Mesenchymal stem cell (in vitro differentiated cells and primary cell): ENCODE results near the gene SEC16A.

Source experiments
- DNase-seq: peaks from one replicate; pipeline ENCODE4 v3.0.0-alpha.2; 2013
- H2AFZ ChIP-seq: one replicate; pipeline ENCODE4 v1.6.1; 2013; ENCODE audit warnings: low read depth, mild to moderate bottlenecking, control low read depth, inconsistent platforms, low read length, moderate library complexity
- H2AK5ac ChIP-seq: 2 replicates; pipeline ENCODE4 v1.6.1; 2013; ENCODE audit warnings: low read length, moderate library complexity, mild to moderate bottlenecking, inconsistent platforms; ENCODE audit not compliant: severe bottlenecking
- H2BK120ac ChIP-seq: one replicate; pipeline ENCODE4 v1.6.1; 2013; ENCODE audit warnings: low read depth, mild to moderate bottlenecking, inconsistent platforms, low read length, moderate library complexity
- H2BK12ac ChIP-seq, 2 experiments: one replicate each; pipeline ENCODE4 v1.6.1; 2013; ENCODE audit warnings: inconsistent platforms in 2 of 2, low read length in 2 of 2, mild to moderate bottlenecking in 2 of 2, moderate library complexity in 2 of 2, control low read depth in 1 of 2
- H2BK15ac ChIP-seq: one replicate; pipeline ENCODE4 v1.6.1; 2013; ENCODE audit warnings: mild to moderate bottlenecking, low read depth, inconsistent platforms; ENCODE audit not compliant: poor library complexity, severe bottlenecking
- H2BK5ac ChIP-seq: 2 replicates; pipeline ENCODE4 v1.6.1; 2013; ENCODE audit warnings: low read depth, mild to moderate bottlenecking, low read length, control low read depth, inconsistent platforms; ENCODE audit not compliant: poor library complexity, severe bottlenecking
- H3K14ac ChIP-seq, 2 experiments: one replicate each; pipeline ENCODE4 v1.6.1; 2013; ENCODE audit warnings: inconsistent platforms in 2 of 2, low read length in 2 of 2, control low read depth in 1 of 2, mild to moderate bottlenecking in 1 of 2, moderate library complexity in 1 of 2
- H3K18ac ChIP-seq, 2 experiments: one replicate each; pipeline ENCODE4 v1.6.1; 2013; ENCODE audit warnings: inconsistent platforms in 2 of 2, low read length in 2 of 2, control low read depth in 1 of 2, low read depth in 1 of 2, mild to moderate bottlenecking in 1 of 2
- H3K23ac ChIP-seq, 2 experiments: one replicate each; pipeline ENCODE4 v1.6.1; 2013; ENCODE audit warnings: inconsistent platforms in 2 of 2, low read length in 2 of 2, mild to moderate bottlenecking in 2 of 2, moderate library complexity in 2 of 2, control low read depth in 1 of 2
- H3K27ac ChIP-seq: 2 replicates; pipeline ENCODE4 v1.5.1; 2013; ENCODE audit warnings: mild to moderate bottlenecking, moderate library complexity, low read length, control low read depth, inconsistent platforms; ENCODE audit not compliant: poor library complexity, severe bottlenecking
- H3K27me3 ChIP-seq, 2 experiments: 2 replicates each; pipeline versions ENCODE4 v1.6.1 to v1.7.0; 2013; ENCODE audit warnings: low read length in 2 of 2, mild to moderate bottlenecking in 2 of 2, moderate library complexity in 2 of 2, control low read depth in 1 of 2, inconsistent platforms in 1 of 2; ENCODE audit not compliant: control insufficient read depth in 1 of 2, insufficient read depth in 1 of 2
- H3K36me3 ChIP-seq, 2 experiments: 2 replicates each; pipeline versions ENCODE4 v1.6.1 to v1.7.0; 2013; ENCODE audit warnings: low read length in 2 of 2, control low read depth in 1 of 2, inconsistent platforms in 1 of 2, low read depth in 1 of 2, mild to moderate bottlenecking in 1 of 2; ENCODE audit not compliant: insufficient read depth in 2 of 2, control insufficient read depth in 1 of 2
- H3K4ac ChIP-seq, 2 experiments: one replicate each; pipeline ENCODE4 v1.6.1; 2013; ENCODE audit warnings: inconsistent platforms in 2 of 2, low read length in 2 of 2, mild to moderate bottlenecking in 2 of 2, moderate library complexity in 2 of 2, control low read depth in 1 of 2, low read depth in 1 of 2
- H3K4me1 ChIP-seq: 2 replicates; pipeline ENCODE4 v1.6.1; 2013; ENCODE audit warnings: low read depth, low read length, control low read depth; ENCODE audit not compliant: control insufficient read depth, insufficient read depth
- H3K4me2 ChIP-seq: 2 replicates; pipeline ENCODE4 v1.6.1; 2013; ENCODE audit warnings: low read length, mild to moderate bottlenecking, inconsistent platforms; ENCODE audit not compliant: poor library complexity, severe bottlenecking
- H3K4me3 ChIP-seq, 2 experiments: 2 replicates each; pipeline versions ENCODE4 v1.5.1 to v1.7.0; 2013; ENCODE audit warnings: low read length in 2 of 2, mild to moderate bottlenecking in 2 of 2, control low read depth in 1 of 2, low read depth in 1 of 2; ENCODE audit not compliant: insufficient read depth in 1 of 2
- H3K79me1 ChIP-seq: replicated peaks from 2 replicates; pipeline ENCODE4 v1.6.1; 2013; ENCODE audit warnings: mild to moderate bottlenecking, control low read depth, low read length, inconsistent platforms; ENCODE audit not compliant: poor library complexity, severe bottlenecking
- H3K9ac ChIP-seq: 2 replicates; pipeline ENCODE4 v1.7.0; 2013; ENCODE audit warnings: mild to moderate bottlenecking, low read length, moderate library complexity
- H3K9me3 ChIP-seq: 2 replicates; pipeline ENCODE4 v1.7.0; 2013; ENCODE audit warnings: mild to moderate bottlenecking, low read length; ENCODE audit not compliant: control insufficient read depth
- H4K8ac ChIP-seq: one replicate; pipeline ENCODE4 v1.6.1; 2013; ENCODE audit warnings: inconsistent platforms, mild to moderate bottlenecking, low read length, moderate library complexity
- H4K91ac ChIP-seq: one replicate; pipeline ENCODE4 v1.6.1; 2013; ENCODE audit warnings: mild to moderate bottlenecking, low read length, inconsistent platforms
- WGBS: methylation state at CpG from one replicate; pipeline ENCODE4 v1.1.7; 2013; ENCODE audit warnings: mixed read lengths; 5-methylcytosine and 5-hydroxymethylcytosine counted together

SEC16A gene

GRCh38 chr9:136509549-136509948, 26.7 kb upstream of the SEC16A start:
- no peak overlapping the region for H3K18ac ChIP-seq
- no peak overlapping the region for H2BK15ac ChIP-seq
- H3K9ac ChIP-seq: no peak overlapping the region
- H2BK5ac ChIP-seq: no peak overlapping the region
- H3K4me1 ChIP-seq: no peaks in the 10 kb centered on the region
- no peak overlapping the region for H4K91ac ChIP-seq
- 98% methylated on average over 27 of the region's 27 CpGs for WGBS
- no peaks in the 10 kb centered on the region for H3K27me3 ChIP-seq
- H3K4ac ChIP-seq: no peak overlapping the region
- H3K79me1 ChIP-seq: peaks cover 8% of the 10 kb centered on the region
- no peak overlapping the region for H2BK120ac ChIP-seq
- no peak overlapping the region for H3K4me3 ChIP-seq
- peaks cover 29 to 99% of the 10 kb centered on the region in 2 experiments for H3K36me3 ChIP-seq
- no peak overlapping the region for H2AK5ac ChIP-seq
- no peaks in the 10 kb centered on the region for H3K9me3 ChIP-seq
- no peak overlapping the region for H2BK12ac ChIP-seq
- no peak overlapping the region for H3K23ac ChIP-seq
- no peak overlapping the region for H4K8ac ChIP-seq
- H3K27ac ChIP-seq: no peak overlapping the region
- no peak overlapping the region for H3K14ac ChIP-seq
- no peak for DNase-seq
- no peak overlapping the region for H3K4me2 ChIP-seq
- H2AFZ ChIP-seq: no peak overlapping the region

DNA sequence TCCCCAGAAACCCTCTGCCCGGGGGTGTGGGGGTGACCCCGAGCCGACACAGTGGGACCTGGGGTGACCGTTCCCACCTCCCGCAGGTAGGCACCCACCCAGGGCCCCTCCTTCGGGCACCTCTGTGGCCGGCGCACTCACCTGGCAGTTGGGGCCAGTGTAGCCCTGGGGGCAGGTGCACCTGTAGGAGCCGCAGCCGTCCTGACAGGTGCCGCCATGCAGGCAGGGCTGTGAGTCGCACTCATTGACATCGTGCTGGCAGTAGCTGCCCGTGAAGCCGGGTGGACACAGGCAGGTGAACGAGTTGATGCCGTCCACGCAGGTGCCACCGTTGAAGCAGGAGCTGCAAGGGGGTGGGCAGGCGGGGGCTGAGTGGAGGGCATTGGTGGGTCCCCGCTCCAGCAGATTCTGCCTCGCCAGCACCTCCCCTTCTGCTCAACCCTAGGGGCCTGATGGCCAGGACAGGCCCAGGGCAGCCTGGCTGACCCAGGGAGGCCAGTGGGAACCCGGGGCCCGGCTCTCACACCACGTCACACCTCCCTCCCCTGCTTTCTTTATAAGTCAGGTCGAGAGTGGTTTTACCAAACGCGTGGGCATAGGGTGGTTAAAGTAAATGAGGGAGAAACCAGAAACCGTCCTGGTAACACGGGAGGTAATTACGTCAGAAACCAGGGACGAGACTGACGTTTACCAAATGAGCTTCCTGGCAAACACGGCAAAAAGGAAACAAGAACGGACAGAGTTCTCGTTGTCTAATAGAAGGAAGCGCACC, 26.1 kb upstream of the SEC16A start:
- Histone ChIP-seq H3K79me1 (peaks cover 8% of the 10 kb centered on the region), H3K9me3 (no peaks in the 10 kb centered on the region), H4K8ac (no peak overlapping the region), H3K23ac (no peak overlapping the region), H3K4ac (no peak overlapping the region), H3K14ac (no peak overlapping the region), H3K18ac (no peak overlapping the region), H3K4me2 (no peak overlapping the region), H2BK5ac (no peak overlapping the region), H3K9ac (no peak overlapping the region), H3K27me3 (no peaks in the 10 kb centered on the region), H3K27ac (no peak overlapping the region), H3K36me3 (peaks cover 29 to 99% of the 10 kb centered on the region in 2 experiments), H2BK12ac (no peak overlapping the region), H3K4me1 (no peaks in the 10 kb centered on the region), H3K4me3 (no peak overlapping the region), H2AFZ (no peak overlapping the region), H2BK120ac (no peak overlapping the region), H4K91ac (no peak overlapping the region), H2AK5ac (no peak overlapping the region), H2BK15ac (no peak overlapping the region)
- WGBS: 94% methylated on average over 35 of the region's 37 CpGs
- no peak for DNase-seq

GRCh38 chr9:136507992-136508375, 25.1 kb upstream of the SEC16A start:
- Histone ChIP-seq H3K9ac (no peak overlapping the region), H2BK12ac (no peak overlapping the region), H2BK15ac (no peak overlapping the region), H3K4me3 (no peak overlapping the region), H4K91ac (no peak overlapping the region), H3K23ac (no peak overlapping the region), H3K4me2 (no peak overlapping the region), H3K9me3 (no peaks in the 10 kb centered on the region), H3K79me1 (peaks cover 10% of the 10 kb centered on the region), H4K8ac (no peak overlapping the region), H2BK120ac (no peak overlapping the region), H2AFZ (no peak overlapping the region), H3K27me3 (no peaks in the 10 kb centered on the region), H3K36me3 (peaks cover 25 to 100% of the 10 kb centered on the region in 2 experiments), H3K4ac (no peak overlapping the region), H2BK5ac (no peak overlapping the region), H3K14ac (no peak overlapping the region), H3K27ac (no peak overlapping the region), H2AK5ac (no peak overlapping the region), H3K4me1 (no peaks in the 10 kb centered on the region), H3K18ac (no peak overlapping the region)
- DNase-seq: no peak
- WGBS: 99% methylated on average over 23 of the region's 23 CpGs

GRCh38 chr9:136507221-136507991, 24.6 kb upstream of the SEC16A start:
- Histone ChIP-seq H3K4ac (no peak overlapping the region), H4K8ac (no peak overlapping the region), H3K4me1 (no peaks in the 10 kb centered on the region), H3K79me1 (peaks cover 9% of the 10 kb centered on the region), H3K23ac (no peak overlapping the region), H2AFZ (no peak overlapping the region), H3K27ac (no peak overlapping the region), H3K4me2 (no peak overlapping the region), H3K14ac (no peak overlapping the region), H3K4me3 (no peak overlapping the region), H2BK15ac (no peak overlapping the region), H2BK5ac (no peak overlapping the region), H4K91ac (no peak overlapping the region), H3K27me3 (no peaks in the 10 kb centered on the region), H3K9ac (no peak overlapping the region), H3K36me3 (peaks cover 26 to 98% of the 10 kb centered on the region in 2 experiments), H2BK120ac (no peak overlapping the region), H3K18ac (no peak overlapping the region), H2AK5ac (no peak overlapping the region), H2BK12ac (no peak overlapping the region), H3K9me3 (no peaks in the 10 kb centered on the region)
- 97% methylated on average over 25 of the region's 28 CpGs for WGBS
- no peak for DNase-seq
